NCI-H748 (cell line): ENCODE measurements around the gene OSBPL9.

Experiments used
- DNase-seq: peaks from one replicate; lab custom pipeline; 2025; ENCODE audit not compliant: unreplicated experiment; lab: John Stamatoyannopoulos, UW

Gene OSBPL9

GRCh38 chr1:51661081-51661518, 44.2 kb downstream of the OSBPL9 start:
- DNase-seq = no peak

GRCh38 chr1:51663105-51663504, 46.2 kb downstream of the OSBPL9 start:
- no peak for DNase-seq

GRCh38 chr1:51663721-51664120, 46.8 kb downstream of the OSBPL9 start:
- DNase-seq = no peak

DNA sequence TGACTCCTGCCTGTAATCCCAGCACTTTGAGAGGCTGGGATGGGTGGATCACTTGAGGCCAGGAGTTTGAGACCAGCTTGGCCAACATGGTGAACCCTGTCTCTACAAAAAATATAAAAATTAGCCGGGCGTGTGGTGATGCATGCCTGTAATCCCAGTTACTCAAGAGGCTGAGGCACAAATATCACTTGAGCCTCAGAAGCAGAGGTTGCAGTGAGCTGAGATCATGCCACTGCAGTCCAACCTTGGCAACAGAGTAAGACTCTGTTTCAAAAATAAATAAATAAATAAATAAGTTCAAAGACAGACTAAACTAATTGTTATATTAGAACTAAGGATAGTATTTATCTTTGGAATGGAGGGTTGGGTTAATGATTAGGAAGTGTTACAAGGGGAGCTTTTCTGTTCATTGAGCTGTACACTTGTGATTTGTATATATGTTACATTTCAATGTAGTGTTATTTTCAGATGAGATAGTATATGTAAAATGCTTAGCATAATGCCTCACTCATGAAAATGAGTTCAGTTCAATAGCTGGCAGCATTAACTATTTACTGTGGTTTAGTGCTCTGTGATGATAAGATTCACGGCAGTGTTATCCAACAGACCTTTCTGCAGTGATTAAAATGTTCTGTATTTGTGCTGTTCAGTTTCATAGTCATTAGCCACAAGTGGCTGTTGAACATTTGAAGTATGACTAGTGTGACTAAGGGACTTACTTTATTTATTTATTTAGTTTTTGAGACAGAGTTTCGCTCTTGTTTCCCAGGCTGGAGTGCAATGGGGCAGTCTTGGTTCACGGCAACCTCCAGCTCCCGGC, 47.7 kb downstream of the OSBPL9 start:
- no peak for DNase-seq

DNA sequence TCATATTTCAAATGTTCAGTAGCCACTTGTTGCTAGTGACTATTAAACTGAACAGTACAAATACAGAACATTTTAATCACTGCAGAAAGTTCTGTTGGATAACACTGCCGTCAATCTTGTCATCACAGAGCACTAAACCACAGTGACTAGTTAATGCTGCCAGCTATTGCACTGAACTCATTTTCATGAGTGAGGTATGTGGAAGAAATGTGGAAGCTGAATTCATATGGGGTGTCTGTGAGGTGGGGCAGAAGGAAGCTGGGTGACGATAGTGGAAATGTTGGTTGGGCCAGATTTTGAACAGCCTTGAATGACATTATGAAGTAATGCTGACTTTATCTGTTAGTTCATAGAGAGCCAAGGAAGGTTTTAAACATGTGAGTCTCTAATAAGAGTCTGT, 49.6 kb downstream of the OSBPL9 start:
- no peak for DNase-seq

- no peak for DNase-seq
Measured at GRCh38 chr1:51667561-51667960, 50.7 kb downstream of the OSBPL9 start.

GRCh38 chr1:51669272-51669671, 52.4 kb downstream of the OSBPL9 start:
- DNase-seq = peak; percentile 13

DNA sequence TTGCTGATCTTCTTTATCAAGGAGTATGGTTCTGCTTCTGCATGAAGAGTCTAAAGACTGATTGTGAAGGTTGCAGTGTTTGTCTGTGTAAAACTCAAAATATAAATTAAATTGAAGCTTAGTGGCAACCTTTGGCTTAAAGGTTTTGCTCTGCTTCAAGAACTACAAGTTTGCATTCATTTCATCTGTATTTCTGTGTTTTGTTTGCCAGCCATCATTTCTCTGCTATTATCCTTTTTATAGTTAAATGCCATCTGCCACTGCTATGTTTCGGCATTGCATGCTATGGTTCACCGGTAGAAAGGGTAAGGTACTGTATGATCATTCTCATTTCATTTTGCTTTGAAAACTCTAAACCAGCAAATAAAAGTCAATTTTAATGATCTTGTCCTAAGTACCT, 52.9 kb downstream of the OSBPL9 start:
- no peak for DNase-seq

- peak; percentile 20 for DNase-seq
Measured at GRCh38 chr1:51671527-51672325, 54.8 kb downstream of the OSBPL9 start.

- DNase-seq = no peak
Measured at GRCh38 chr1:51673279-51673678, 56.4 kb downstream of the OSBPL9 start.

- DNase-seq = no peak
Measured at GRCh38 chr1:51675177-51675780, 58.4 kb downstream of the OSBPL9 start.

GRCh38 chr1:51679435-51679834, 62.5 kb downstream of the OSBPL9 start:
- peak; percentile 60 for DNase-seq

DNA sequence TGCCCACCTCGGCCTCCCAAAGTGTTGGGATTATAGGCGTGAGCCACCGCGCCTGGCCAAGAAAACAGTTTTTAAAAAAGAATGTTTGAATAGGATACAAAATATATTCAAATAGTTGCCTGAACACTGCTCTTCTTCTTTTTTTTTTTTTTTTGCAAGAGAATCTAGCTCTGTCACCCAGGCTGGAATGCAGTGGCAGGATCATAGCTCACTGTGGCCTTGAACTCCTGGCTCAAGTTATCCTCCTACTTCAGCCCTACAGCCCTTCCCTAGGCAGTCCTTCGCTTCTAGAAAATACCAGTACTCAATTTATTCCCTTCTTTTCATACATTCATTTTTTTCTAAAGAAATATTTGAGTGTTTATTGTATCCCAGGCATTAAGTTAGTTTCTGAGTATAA, 67.9 kb downstream of the OSBPL9 start:
- no peak for DNase-seq

DNA sequence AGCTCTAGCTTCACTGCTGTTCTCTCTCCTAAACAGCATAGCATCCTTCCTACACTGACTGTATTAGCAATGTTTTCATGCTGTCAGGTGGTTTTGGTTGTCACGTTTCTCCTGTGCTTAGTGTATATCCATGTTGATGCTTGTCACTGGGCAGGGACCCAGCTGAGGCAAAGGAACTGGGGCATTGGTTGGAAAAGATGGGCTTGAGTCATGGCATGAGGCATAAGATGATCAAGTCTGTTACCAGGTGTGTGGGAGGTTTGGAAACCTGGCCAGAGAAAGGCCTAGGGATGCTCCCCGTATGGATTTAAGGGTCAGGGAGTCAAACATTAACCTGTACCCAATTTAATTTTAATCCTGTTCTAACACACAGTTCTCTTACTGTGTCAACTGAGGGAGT, 69.6 kb downstream of the OSBPL9 start:
- no peak for DNase-seq

DNA sequence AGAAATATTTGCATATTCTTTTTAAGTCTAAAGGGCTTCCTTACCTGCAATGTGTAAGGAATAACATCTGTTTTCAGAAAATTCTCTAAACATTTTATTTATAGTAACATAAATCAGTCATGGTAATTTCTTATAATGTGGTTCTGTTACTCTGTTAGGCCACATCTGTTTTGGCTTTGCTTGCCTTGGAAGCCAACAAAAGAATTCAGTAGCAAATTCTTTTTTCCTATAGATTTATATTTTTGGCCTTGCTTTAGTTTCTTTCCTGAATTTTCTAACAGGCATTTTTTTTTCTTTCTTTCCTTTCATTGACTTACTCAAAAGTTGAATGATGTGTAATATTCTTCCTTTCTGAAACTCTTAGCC, 72.2 kb downstream of the OSBPL9 start:
- DNase-seq = no peak

DNA sequence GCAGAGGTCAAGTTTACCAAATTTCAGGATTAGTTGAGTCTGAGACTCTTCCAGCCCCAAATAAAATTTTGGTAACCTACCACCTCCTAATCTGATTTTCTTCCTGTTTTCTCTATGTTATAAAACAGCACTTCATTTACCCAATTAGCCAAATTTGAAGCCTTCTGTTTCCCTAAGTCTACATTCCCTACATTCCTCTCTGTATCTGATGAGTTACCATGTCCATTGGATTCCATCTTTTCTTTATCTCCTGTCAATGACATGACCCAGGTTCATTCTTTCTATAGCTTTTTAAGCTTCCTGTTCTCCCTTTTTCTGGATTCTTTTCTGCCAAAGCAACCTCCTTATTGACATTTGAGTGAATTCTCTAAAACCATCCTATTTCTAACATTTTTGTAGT, 72.8 kb downstream of the OSBPL9 start:
- DNase-seq = no peak

GRCh38 chr1:51690285-51690961, 73.5 kb downstream of the OSBPL9 start:
- DNase-seq = peak; percentile 91

DNA sequence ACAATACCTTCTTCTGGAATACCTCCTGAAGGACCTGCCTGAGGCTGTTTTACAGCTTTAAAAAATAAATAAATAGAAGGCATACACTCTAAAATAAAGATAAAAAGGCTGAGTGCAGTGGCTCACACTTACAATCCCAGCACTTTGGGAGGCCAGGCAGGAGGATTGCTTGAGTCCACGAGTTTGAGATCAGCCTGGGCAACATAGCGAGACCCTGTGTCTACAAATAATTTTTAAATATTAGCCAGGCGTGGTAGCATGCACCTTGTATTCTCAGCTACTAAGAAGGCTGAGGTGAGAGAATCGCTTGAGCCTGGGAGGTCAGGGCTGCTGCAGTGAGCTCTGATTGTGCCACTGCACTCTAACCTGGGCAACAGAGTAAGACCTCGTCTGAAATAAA, 75.0 kb downstream of the OSBPL9 start:
- no peak for DNase-seq

GRCh38 chr1:51693419-51694155, 76.7 kb downstream of the OSBPL9 start:
- no peak for DNase-seq

- no peak for DNase-seq
Measured at GRCh38 chr1:51697166-51697565, 80.3 kb downstream of the OSBPL9 start.

GRCh38 chr1:51699391-51699790, 82.5 kb downstream of the OSBPL9 start:
- no peak for DNase-seq
